Parathyroid adenoma (tissue), 2 donors: ENCODE data around the gene DIPK1B.
"Not testable (repeated sequence)": the region's sequence is repeated elsewhere in the genome, so short reads cannot be mapped to it uniquely, and the experiment has no call there.

ENCODE experiments used
- H2AFZ ChIP-seq: fragments of 300-600 bp; sonication (generic); one replicate; pipeline ENCODE4 v1.7.0; 2017; ENCODE audit warnings: antibody characterized with exemption, mild to moderate bottlenecking
- H3K27ac ChIP-seq: fragments of 300-600 bp; sonication (generic); one replicate; pipeline ENCODE4 v1.7.0; 2017
- H3K27me3 ChIP-seq: fragments of 300-600 bp; sonication (generic); one replicate; pipeline ENCODE4 v1.7.0; 2017; ENCODE audit warnings: low read length; ENCODE audit not compliant: control insufficient read depth, insufficient read depth
- H3K36me3 ChIP-seq: fragments of 300-600 bp; sonication (generic); one replicate; pipeline ENCODE4 v1.7.0; 2017; ENCODE audit warnings: low read length; ENCODE audit not compliant: control insufficient read depth, insufficient read depth
- H3K4me1 ChIP-seq: fragments of 300-600 bp; sonication (generic); one replicate; pipeline ENCODE4 v1.7.0; 2017; ENCODE audit warnings: control low read depth
- H3K4me2 ChIP-seq: fragments of 300-600 bp; sonication (generic); one replicate; pipeline ENCODE4 v1.7.0; 2017; ENCODE audit warnings: low read length
- H3K4me3 ChIP-seq: fragments of 300-600 bp; sonication (generic); one replicate; pipeline ENCODE4 v1.7.0; 2017; ENCODE audit warnings: low read depth, low read length
- H3K79me2 ChIP-seq: fragments of 300-600 bp; sonication (generic); one replicate; pipeline ENCODE4 v1.7.0; 2017; ENCODE audit warnings: control low read depth
- H3K9ac ChIP-seq: fragments of 300-600 bp; sonication (generic); one replicate; pipeline ENCODE4 v1.7.0; 2017; ENCODE audit warnings: mild to moderate bottlenecking
- H3K9me3 ChIP-seq: fragments of 300-600 bp; sonication (generic); one replicate; pipeline ENCODE4 v1.7.0; 2017; ENCODE audit warnings: low read length; ENCODE audit not compliant: control insufficient read depth
- CTCF ChIP-seq: fragments of 300-600 bp; sonication (generic); IDR thresholded peaks from one replicate; pipeline ENCODE4 v1.7.0; 2017; ENCODE audit warnings: antibody characterized with exemption, mild to moderate bottlenecking
- donor health status: primary hyperparathyroidism.

DIPK1B gene

GRCh38 chr9:136703276-136703860 lies 9.0 kb upstream of the DIPK1B start:
- Histone ChIP-seq H3K27ac (no peak overlapping the region), H3K4me3 (no peak overlapping the region), H3K79me2 (no peaks in the 10 kb centered on the region), H3K9me3 (no peaks in the 10 kb centered on the region), H3K27me3 (no peaks in the 10 kb centered on the region), H3K4me2 (no peak overlapping the region), H3K36me3 (no peaks in the 10 kb centered on the region), H2AFZ (no peak overlapping the region), H3K4me1 (no peaks in the 10 kb centered on the region), H3K9ac (no peak overlapping the region)
- TF ChIP-seq CTCF, result no peak

DNA sequence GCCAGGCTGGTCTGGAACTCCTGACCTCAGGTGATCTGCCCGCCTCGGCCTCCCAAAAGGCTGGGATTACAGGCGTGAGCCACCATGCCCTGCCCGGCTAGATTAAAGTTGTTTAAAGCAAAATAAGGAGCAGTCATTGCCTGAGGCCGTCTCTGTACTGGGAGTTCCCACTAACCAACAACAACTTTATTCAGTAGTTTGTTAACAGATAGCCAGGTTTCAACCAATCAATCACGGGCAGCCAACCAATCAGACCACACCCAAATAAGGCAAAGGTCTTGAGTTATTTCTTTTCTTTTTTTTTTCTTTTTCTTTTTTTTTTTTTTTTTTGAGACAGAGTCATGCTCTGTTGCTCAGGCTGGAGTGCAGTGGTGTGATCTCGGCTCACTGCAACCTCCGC lies 7.6 kb upstream of the DIPK1B start:
- H3K36me3 ChIP-seq, H3K9ac ChIP-seq, H3K9me3 ChIP-seq, H2AFZ ChIP-seq, H3K79me2 ChIP-seq, H3K4me3 ChIP-seq, H3K27ac ChIP-seq, H3K27me3 ChIP-seq, H3K4me2 ChIP-seq, H3K4me1 ChIP-seq: not testable (repeated sequence)

GRCh38 chr9:136705564-136705963 lies 6.8 kb upstream of the DIPK1B start:
- Histone ChIP-seq H3K27ac (no peak overlapping the region), H3K4me1 (no peaks in the 10 kb centered on the region), H3K9ac (no peak overlapping the region), H3K4me2 (no peak overlapping the region), H3K4me3 (no peak overlapping the region), H3K9me3 (no peaks in the 10 kb centered on the region), H3K27me3 (no peaks in the 10 kb centered on the region), H2AFZ (no peak overlapping the region), H3K79me2 (no peaks in the 10 kb centered on the region), H3K36me3 (no peaks in the 10 kb centered on the region)
- TF ChIP-seq CTCF, result no peak

DNA sequence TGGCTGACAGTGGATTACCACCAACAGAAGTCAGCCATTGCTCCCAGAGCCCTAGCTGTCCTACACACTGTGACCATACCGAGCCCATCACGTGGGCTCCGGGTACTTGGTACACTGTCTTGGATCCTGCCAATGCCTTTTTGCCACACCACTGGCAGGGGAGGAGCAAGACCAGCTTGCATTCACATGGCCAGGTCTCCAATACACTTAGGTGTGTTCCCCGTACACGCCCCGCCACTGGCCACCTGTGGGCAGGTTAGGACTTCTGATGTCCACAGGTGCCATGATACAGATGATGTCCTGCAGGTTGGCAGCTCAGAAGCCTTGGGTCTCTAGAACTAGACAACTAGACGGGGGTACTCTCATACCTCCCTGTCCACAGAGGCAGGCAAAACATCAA lies 5.4 kb upstream of the DIPK1B start:
- Histone ChIP-seq H3K36me3 (no peaks in the 10 kb centered on the region), H3K4me1 (no peaks in the 10 kb centered on the region), H3K9ac (no peak overlapping the region), H3K27me3 (no peaks in the 10 kb centered on the region), H3K9me3 (no peaks in the 10 kb centered on the region), H2AFZ (no peak overlapping the region), H3K79me2 (no peaks in the 10 kb centered on the region), H3K27ac (no peak overlapping the region), H3K4me3 (no peak overlapping the region), H3K4me2 (no peak overlapping the region)
- no peak for TF ChIP-seq CTCF

DNA sequence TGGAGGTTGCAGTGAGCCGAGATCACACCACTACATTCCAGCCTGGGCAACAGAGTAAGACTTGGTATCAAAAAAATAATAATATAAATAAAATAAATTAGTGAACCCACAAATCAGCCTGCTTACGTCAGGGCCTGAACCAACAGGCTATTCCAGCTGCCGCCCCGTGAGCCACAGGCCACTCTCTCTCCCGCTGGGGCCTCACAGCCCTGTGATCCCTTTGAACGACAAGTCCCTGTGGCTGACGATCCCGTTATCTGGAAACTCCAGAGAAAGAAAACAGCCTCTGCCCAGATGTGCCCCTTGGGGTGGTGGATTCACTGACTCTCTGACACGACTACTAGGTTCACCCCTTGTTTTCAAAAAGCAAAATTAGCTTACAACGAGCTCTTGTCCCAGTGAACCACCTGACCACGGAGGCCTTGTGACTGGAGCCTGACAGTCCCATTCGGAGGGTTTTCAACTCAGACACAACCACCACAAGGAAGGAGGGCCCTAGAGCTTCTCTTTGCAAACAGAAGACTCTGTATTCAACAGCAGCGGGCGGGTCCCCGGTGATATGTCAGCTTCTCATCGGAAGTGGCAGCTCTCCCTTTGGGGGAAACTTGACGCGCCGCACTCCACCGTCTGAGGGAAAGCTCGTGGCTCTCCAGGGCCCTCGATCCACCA lies 4.4 kb upstream of the DIPK1B start:
- Histone ChIP-seq H3K9ac (no peak overlapping the region), H3K4me3 (no peak overlapping the region), H2AFZ (no peak overlapping the region), H3K36me3 (no peaks in the 10 kb centered on the region), H3K9me3 (no peaks in the 10 kb centered on the region), H3K27me3 (no peaks in the 10 kb centered on the region), H3K27ac (no peak overlapping the region), H3K4me1 (no peaks in the 10 kb centered on the region), H3K4me2 (no peak overlapping the region), H3K79me2 (no peaks in the 10 kb centered on the region)
- no peak for TF ChIP-seq CTCF
